MCF 10A (cell line): ENCODE data around the gene RETREG1. TPM values are rescaled to one million over a fixed set of nuclear protein-coding genes. Genes with fewer than 3 reads are reported as not detected.

ENCODE experiments used
- BruUV-seq: library from RNA; stranded (reverse); fragments of 400-500 nt; replicated peaks from 2 replicates; lab custom pipeline; 2021; lab: Mats Ljungman, UMichigan
- CTCF ChIA-PET: fragments of 300-600 bp; sonication (Branson Sonifier 250); formaldehyde crosslinking; extraction: SDS; loops from one replicate; lab custom pipeline; 2021; ENCODE audit warnings: antibody characterized with exemption, inconsistent platforms; lab: Yijun Ruan, JAX
- POLR2A ChIA-PET: fragments of 300-600, 350-650 bp; sonication (Branson Sonifier 250); formaldehyde crosslinking; extraction: SDS; loops from one replicate; lab custom pipeline; 2020; ENCODE audit warnings: antibody characterized with exemption, inconsistent platforms; lab: Yijun Ruan, JAX
- DNase-seq: peaks from one replicate; pipeline ENCODE4 v3.0.0-alpha.2; 2018; ENCODE audit not compliant: unreplicated experiment
- H3K27ac Mint-ChIP-seq: one replicate; pipeline ENCODE4 v1.8.0; 2022; ENCODE audit warnings: mild to moderate bottlenecking, low read depth, mixed read lengths; ENCODE audit not compliant: unreplicated experiment
- H3K27me3 Mint-ChIP-seq: one replicate; pipeline ENCODE4 v1.8.0; 2022; ENCODE audit warnings: mixed read lengths; ENCODE audit not compliant: insufficient read depth, unreplicated experiment
- H3K36me3 Mint-ChIP-seq: one replicate; pipeline ENCODE4 v1.8.0; 2022; ENCODE audit warnings: mild to moderate bottlenecking, moderate library complexity, mixed read lengths; ENCODE audit not compliant: insufficient read depth, unreplicated experiment
- H3K4me1 Mint-ChIP-seq: one replicate; pipeline ENCODE4 v1.8.0; 2022; ENCODE audit warnings: mixed read lengths; ENCODE audit not compliant: insufficient read depth, unreplicated experiment
- H3K4me3 Mint-ChIP-seq: one replicate; pipeline ENCODE4 v1.8.0; 2022; ENCODE audit warnings: mild to moderate bottlenecking, moderate library complexity, mixed read lengths; ENCODE audit not compliant: unreplicated experiment
- H3K9me3 Mint-ChIP-seq: one replicate; pipeline ENCODE4 v1.8.0; 2022; ENCODE audit warnings: mixed read lengths; ENCODE audit not compliant: unreplicated experiment
- CTCF ChIP-seq: fragments of 200-600 bp; IDR thresholded peaks from one replicate; pipeline ENCODE4 v1.8.0; 2022; ENCODE audit warnings: antibody characterized with exemption, mild to moderate bottlenecking; ENCODE audit not compliant: unreplicated experiment
- intact Hi-C: fragments of 100-400 bp; cut with micrococcal nuclease; formaldehyde crosslinking; loops from 2 replicates; pipeline ENCODE4 v1.14.1; 2022
- total RNA-seq: library from RNA; stranded (reverse); gene quantifications from 2 replicates; pipeline ENCODE4 v1.2.3, GENCODE V29; 2022

RETREG1 gene
- total RNA-seq, 1 experiment from 2014 or later = 4.9 TPM

GRCh38 chr5:16588434-16589214 is 28.2 kb downstream of the RETREG1 start:
- Mint-ChIP-seq H3K27ac (no peak overlapping the region), H3K9me3 (no peaks in the 10 kb centered on the region), H3K27me3 (no peaks in the 10 kb centered on the region), H3K4me3 (no peak overlapping the region), H3K4me1 (peaks cover 5% of the 10 kb centered on the region), H3K36me3 (no peaks in the 10 kb centered on the region)
- DNase-seq = no peak
- POLR2A ChIA-PET = interaction anchor here (0.8 kb wide), 1 partner anchor 13 kb away, joined by 4 read pairs; no protein-coding TSS in a partner anchor
- CTCF ChIA-PET = no interaction called here
- intact Hi-C loops = no loop called here
- TF ChIP-seq CTCF = no peak
- BruUV-seq = no TSS peak

- no peak for TF ChIP-seq CTCF
- Mint-ChIP-seq H3K4me3 (no peak overlapping the region), H3K36me3 (no peaks in the 10 kb centered on the region), H3K27me3 (no peaks in the 10 kb centered on the region), H3K4me1 (no peaks in the 10 kb centered on the region), H3K27ac (no peak overlapping the region), H3K9me3 (no peaks in the 10 kb centered on the region)
- BruUV-seq = no TSS peak
- intact Hi-C loops = no loop called here
- no peak for DNase-seq
- POLR2A ChIA-PET = interaction anchor here (1.4 kb wide), 1 partner anchor 11 kb away, joined by 7 read pairs; no protein-coding TSS in a partner anchor
- CTCF ChIA-PET = interaction anchor here (0.6 to 1.8 kb wide), 12 partner anchors 9 to 792 kb away, joined by 3 to 10 read pairs (median 4); no protein-coding TSS in a partner anchor
Measured at GRCh38 chr5:16586556-16586955, 30.2 kb downstream of the RETREG1 start.

GRCh38 chr5:16585041-16585667 is 31.6 kb downstream of the RETREG1 start:
- Mint-ChIP-seq H3K4me3 (no peak overlapping the region), H3K27ac (no peak overlapping the region), H3K9me3 (no peaks in the 10 kb centered on the region), H3K4me1 (no peaks in the 10 kb centered on the region), H3K27me3 (no peaks in the 10 kb centered on the region), H3K36me3 (no peaks in the 10 kb centered on the region)
- no TSS peak for BruUV-seq
- ChIA-PET POLR2A (interaction anchor here (0.7 to 1.4 kb wide), 3 partner anchors 10 to 35 kb away, joined by 4 to 7 read pairs (median 4); no protein-coding TSS in a partner anchor), CTCF (interaction anchor here (0.7 to 1.9 kb wide), 16 partner anchors 8 to 133 kb away, joined by 3 to 10 read pairs (median 4); no protein-coding TSS in a partner anchor)
- peak; percentile 62 for TF ChIP-seq CTCF
- intact Hi-C loops = no loop called here
- peak; percentile 24 for DNase-seq

GRCh38 chr5:16582081-16582480 is 34.7 kb downstream of the RETREG1 start:
- H3K9me3 Mint-ChIP-seq = no peaks in the 10 kb centered on the region
- DNase-seq = no peak
- H3K27ac Mint-ChIP-seq = no peak overlapping the region
- H3K36me3 Mint-ChIP-seq = no peaks in the 10 kb centered on the region
- no TSS peak for BruUV-seq
- CTCF ChIA-PET = interaction anchor here (0.5 kb wide), 1 partner anchor 24 kb away, joined by 4 read pairs; no protein-coding TSS in a partner anchor
- POLR2A ChIA-PET = interaction anchor here (0.7 kb wide), 1 partner anchor 10 kb away, joined by 3 read pairs; no protein-coding TSS in a partner anchor
- no peak overlapping the region for H3K4me3 Mint-ChIP-seq
- H3K4me1 Mint-ChIP-seq = no peaks in the 10 kb centered on the region
- no peaks in the 10 kb centered on the region for H3K27me3 Mint-ChIP-seq
- TF ChIP-seq CTCF = no peak
- intact Hi-C loops = no loop called here
